ENCODE measurements around the gene GOLT1A. TPM values are rescaled to one million over a fixed set of nuclear protein-coding genes. Genes with fewer than 3 reads are reported as not detected.

GOLT1A gene
- polyA plus RNA-seq, 3 donors, result not detected

DNA sequence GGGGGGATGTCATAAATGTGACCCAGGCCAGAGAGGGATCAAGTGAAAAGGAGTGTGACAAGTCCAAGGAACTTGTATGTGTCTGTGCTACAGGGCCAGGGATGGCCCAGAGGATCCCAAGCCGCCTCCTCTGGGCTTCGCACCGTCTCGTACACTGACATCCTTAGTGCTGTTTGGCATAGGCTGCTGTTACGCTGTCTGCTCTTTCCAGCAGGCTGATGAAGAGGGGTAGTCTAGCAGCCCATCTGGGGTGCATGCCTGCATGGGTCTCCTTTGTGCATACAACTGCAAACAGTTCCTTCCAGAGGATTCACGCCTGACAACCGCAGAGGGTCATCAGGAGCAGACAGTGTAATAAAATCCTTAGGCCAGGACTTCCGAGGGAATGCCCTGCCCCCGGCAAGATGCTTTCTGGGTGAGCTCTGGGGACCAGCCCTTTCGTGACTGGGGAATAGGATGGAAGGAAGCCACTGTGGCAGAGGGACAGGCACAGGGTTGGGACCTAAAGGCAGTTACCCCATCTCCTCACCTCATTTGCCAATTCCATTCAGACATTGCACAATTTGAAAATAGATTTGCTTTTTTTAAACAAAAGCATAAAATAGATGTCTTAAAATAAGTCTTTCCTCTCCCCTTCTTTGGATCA lies 6.3 kb upstream of the GOLT1A start:
- no peak overlapping the region for H3K4me2 ChIP-seq (replicated peaks; ENCODE audit: extremely low read depth, low read length, poor library complexity, severe bottlenecking)
- WGBS (ENCODE audit: insufficient coverage), result 94% methylated on average over 8 of the region's 10 CpGs
- H3K9me3 Mint-ChIP-seq, result peaks cover 0 to 2% (median 0%) of the 10 kb centered on the region in 7 donors

DNA sequence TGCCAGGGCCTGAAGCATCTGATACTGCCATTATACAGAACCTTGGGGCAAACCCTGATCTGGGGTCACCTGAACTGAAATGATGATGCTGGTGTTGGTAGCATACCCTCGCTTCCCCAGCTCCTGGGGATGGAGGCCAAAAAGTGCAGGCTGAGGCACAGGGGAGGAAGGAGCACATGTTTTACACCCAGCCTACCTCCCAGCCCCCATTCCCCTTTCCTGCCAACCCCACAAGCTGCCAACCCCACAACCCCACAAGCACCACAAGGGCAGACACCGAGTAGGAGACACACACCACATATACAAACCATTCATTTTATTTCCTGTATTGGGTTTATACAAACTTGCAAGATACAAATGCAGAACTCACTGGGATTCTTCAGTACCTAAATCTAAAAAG lies 4.8 kb upstream of the GOLT1A start:
- Histone ChIP-seq H3K79me2 (ENCODE audit: insufficient read depth, low read length) (no peaks in the 10 kb centered on the region), H3K36me3 (replicated peaks in 1 of 2; ENCODE audit: control insufficient read depth in 1 of 2, insufficient read depth in 2 of 2, low read length in 2 of 2) (no peaks in the 10 kb centered on the region), H3K4me1 (ENCODE audit: control insufficient read depth in 1 of 2, insufficient read depth in 2 of 2, low read length in 2 of 2) (peaks cover 7 to 8% of the 10 kb centered on the region in 2 donors), H3K9ac (ENCODE audit: insufficient read depth, low read length, poor library complexity, severe bottlenecking) (no peak overlapping the region), H2AFZ (ENCODE audit: insufficient read depth, low read depth, low read length, poor library complexity, severe bottlenecking) (no peak overlapping the region), H3K4me2 (replicated peaks; ENCODE audit: extremely low read depth, low read length, poor library complexity, severe bottlenecking) (no peak overlapping the region), H3K9me3 (replicated peaks in 1 of 2; ENCODE audit: control insufficient read depth in 1 of 2, insufficient read depth in 1 of 2, low read length in 2 of 2) (no peaks in the 10 kb centered on the region), H3K4me3 (replicated peaks in 1 of 3; ENCODE audit: low read depth in 2 of 3, low read length in 3 of 3) (no peak overlapping the region), H3K27ac (ENCODE audit: low read depth in 1 of 2, low read length in 2 of 2) (no peak overlapping the region), H3K27me3 (ENCODE audit: control insufficient read depth in 2 of 2, insufficient read depth in 2 of 2, low read length in 2 of 2) (peaks cover 0 to 2% of the 10 kb centered on the region in 2 donors), H4K20me1 (ENCODE audit: insufficient read depth, low read length) (no peaks in the 10 kb centered on the region)
- intact Hi-C loops (cut with micrococcal nuclease), result loop anchor here in 1 of 2 donors (5.0 kb wide), 1 partner anchor 144 kb away; no protein-coding TSS in a partner anchor
- WGBS (ENCODE audit: insufficient coverage), result no CpG with 5 or more reads among the region's 2 CpGs
- Mint-ChIP-seq H3K27me3 (ENCODE audit: low read depth in 3 of 3) (peaks cover 4 to 6% (median 6%) of the 10 kb centered on the region in 3 donors), H3K4me3 (no peak overlapping the region), H3K9me3 (peaks cover 0 to 2% (median 0%) of the 10 kb centered on the region in 7 donors), H3K27ac (no peak overlapping the region), H3K4me1 (peaks cover 14% of the 10 kb centered on the region), H3K36me3 (no peaks in the 10 kb centered on the region)
- TF ChIP-seq, protein P1, sequence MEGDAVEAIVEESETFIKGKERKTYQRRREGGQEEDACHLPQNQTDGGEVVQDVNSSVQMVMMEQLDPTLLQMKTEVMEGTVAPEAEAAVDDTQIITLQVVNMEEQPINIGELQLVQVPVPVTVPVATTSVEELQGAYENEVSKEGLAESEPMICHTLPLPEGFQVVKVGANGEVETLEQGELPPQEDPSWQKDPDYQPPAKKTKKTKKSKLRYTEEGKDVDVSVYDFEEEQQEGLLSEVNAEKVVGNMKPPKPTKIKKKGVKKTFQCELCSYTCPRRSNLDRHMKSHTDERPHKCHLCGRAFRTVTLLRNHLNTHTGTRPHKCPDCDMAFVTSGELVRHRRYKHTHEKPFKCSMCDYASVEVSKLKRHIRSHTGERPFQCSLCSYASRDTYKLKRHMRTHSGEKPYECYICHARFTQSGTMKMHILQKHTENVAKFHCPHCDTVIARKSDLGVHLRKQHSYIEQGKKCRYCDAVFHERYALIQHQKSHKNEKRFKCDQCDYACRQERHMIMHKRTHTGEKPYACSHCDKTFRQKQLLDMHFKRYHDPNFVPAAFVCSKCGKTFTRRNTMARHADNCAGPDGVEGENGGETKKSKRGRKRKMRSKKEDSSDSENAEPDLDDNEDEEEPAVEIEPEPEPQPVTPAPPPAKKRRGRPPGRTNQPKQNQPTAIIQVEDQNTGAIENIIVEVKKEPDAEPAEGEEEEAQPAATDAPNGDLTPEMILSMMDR (IDR thresholded peaks at IDR 0.05), result no peak
- DNase-seq, result no peak

More for the DNA sequence above, 6.3 kb upstream of the GOLT1A start:
- Histone ChIP-seq H3K9me3 (replicated peaks in 1 of 2; ENCODE audit: control insufficient read depth in 1 of 2, insufficient read depth in 1 of 2, low read length in 2 of 2) (no peaks in the 10 kb centered on the region), H2AFZ (ENCODE audit: insufficient read depth, low read depth, low read length, poor library complexity, severe bottlenecking) (no peak overlapping the region), H3K4me1 (ENCODE audit: control insufficient read depth in 1 of 2, insufficient read depth in 2 of 2, low read length in 2 of 2) (no peaks in the 10 kb centered on the region), H3K27ac (ENCODE audit: low read depth in 1 of 2, low read length in 2 of 2) (no peak overlapping the region), H3K9ac (ENCODE audit: insufficient read depth, low read length, poor library complexity, severe bottlenecking) (no peak overlapping the region), H3K27me3 (ENCODE audit: control insufficient read depth in 2 of 2, insufficient read depth in 2 of 2, low read length in 2 of 2) (no peaks in the 10 kb centered on the region), H4K20me1 (ENCODE audit: insufficient read depth, low read length) (no peaks in the 10 kb centered on the region), H3K36me3 (replicated peaks in 1 of 2; ENCODE audit: control insufficient read depth in 1 of 2, insufficient read depth in 2 of 2, low read length in 2 of 2) (no peaks in the 10 kb centered on the region), H3K4me3 (replicated peaks in 1 of 3; ENCODE audit: low read depth in 2 of 3, low read length in 3 of 3) (no peak overlapping the region), H3K79me2 (ENCODE audit: insufficient read depth, low read length) (no peaks in the 10 kb centered on the region)
- no peak for DNase-seq
- no peak overlapping the region for H3K27ac Mint-ChIP-seq
- H3K27me3 Mint-ChIP-seq (ENCODE audit: low read depth in 3 of 3), result peaks cover 0 to 1% (median 0%) of the 10 kb centered on the region in 3 donors
- H3K36me3 Mint-ChIP-seq, result no peaks in the 10 kb centered on the region
- intact Hi-C loops (cut with micrococcal nuclease), result loop anchor here in 1 of 2 donors (5.0 kb wide), 1 partner anchor 142 kb away; no protein-coding TSS in a partner anchor
- peaks cover 6% of the 10 kb centered on the region for H3K4me1 Mint-ChIP-seq
- TF ChIP-seq, protein P1 (IDR thresholded peaks at IDR 0.05), result no peak
- no peak overlapping the region for H3K4me3 Mint-ChIP-seq
